GM20000 (cell line): Measurements from ENCODE around the gene TAS2R16.
"Not testable (repeated sequence)": the region's sequence is repeated elsewhere in the genome, so short reads cannot be mapped to it uniquely, and the experiment has no call there.

ENCODE experiments used
- DNase-seq: peaks from one replicate; pipeline ENCODE4 v3.0.0; 2012; ENCODE audit warnings: low spot score
- TF ChIP-seq, protein P1 (sequence below): IDR thresholded peaks from 2 replicates; pipeline ENCODE4 v1.5.1; 2012; ENCODE audit warnings: mild to moderate bottlenecking, control low read depth; ENCODE audit errors: extremely low read depth, missing control alignments

TAS2R16 gene

DNA sequence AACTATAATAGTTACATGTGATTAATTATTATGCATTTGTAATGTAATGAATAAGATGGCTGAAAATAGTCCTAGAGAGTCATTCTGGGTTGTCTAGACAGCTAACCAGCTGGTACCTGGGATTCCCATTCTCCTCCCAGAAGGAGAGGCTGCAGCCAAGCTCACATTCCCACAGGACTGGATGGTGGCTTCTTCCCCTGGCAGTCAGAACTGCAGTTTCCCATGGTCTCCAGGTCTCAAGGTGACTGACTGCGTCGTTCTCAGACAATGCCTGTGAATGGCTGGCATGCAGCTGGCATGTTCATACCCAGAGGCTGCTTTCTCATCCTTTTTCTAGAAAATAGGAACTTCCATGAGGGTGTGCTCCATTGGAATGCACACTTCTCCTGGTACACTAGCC is 21.3 kb downstream of the TAS2R16 start:
- TF ChIP-seq, protein P1, sequence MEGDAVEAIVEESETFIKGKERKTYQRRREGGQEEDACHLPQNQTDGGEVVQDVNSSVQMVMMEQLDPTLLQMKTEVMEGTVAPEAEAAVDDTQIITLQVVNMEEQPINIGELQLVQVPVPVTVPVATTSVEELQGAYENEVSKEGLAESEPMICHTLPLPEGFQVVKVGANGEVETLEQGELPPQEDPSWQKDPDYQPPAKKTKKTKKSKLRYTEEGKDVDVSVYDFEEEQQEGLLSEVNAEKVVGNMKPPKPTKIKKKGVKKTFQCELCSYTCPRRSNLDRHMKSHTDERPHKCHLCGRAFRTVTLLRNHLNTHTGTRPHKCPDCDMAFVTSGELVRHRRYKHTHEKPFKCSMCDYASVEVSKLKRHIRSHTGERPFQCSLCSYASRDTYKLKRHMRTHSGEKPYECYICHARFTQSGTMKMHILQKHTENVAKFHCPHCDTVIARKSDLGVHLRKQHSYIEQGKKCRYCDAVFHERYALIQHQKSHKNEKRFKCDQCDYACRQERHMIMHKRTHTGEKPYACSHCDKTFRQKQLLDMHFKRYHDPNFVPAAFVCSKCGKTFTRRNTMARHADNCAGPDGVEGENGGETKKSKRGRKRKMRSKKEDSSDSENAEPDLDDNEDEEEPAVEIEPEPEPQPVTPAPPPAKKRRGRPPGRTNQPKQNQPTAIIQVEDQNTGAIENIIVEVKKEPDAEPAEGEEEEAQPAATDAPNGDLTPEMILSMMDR: no peak
- DNase-seq: no peak

DNA sequence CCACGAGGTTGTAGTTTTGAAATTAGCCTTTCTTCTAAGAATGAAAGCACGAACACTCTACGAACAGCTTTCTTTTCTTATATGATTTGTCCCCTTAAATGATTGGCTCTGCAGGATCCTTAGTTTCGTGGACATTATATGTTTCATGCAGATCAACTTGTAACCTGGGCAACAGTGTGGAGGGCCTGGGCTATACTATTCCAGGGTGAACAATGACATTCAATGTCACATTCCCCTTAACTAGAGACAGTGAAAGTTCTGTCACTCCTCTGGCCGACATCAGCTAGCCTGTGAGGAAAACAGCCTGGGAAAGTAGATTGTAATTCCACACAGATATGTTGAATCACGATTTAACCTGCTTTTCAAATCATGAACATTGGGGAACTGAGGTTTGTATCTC is 23.4 kb downstream of the TAS2R16 start:
- TF ChIP-seq, protein P1: no peak

DNA sequence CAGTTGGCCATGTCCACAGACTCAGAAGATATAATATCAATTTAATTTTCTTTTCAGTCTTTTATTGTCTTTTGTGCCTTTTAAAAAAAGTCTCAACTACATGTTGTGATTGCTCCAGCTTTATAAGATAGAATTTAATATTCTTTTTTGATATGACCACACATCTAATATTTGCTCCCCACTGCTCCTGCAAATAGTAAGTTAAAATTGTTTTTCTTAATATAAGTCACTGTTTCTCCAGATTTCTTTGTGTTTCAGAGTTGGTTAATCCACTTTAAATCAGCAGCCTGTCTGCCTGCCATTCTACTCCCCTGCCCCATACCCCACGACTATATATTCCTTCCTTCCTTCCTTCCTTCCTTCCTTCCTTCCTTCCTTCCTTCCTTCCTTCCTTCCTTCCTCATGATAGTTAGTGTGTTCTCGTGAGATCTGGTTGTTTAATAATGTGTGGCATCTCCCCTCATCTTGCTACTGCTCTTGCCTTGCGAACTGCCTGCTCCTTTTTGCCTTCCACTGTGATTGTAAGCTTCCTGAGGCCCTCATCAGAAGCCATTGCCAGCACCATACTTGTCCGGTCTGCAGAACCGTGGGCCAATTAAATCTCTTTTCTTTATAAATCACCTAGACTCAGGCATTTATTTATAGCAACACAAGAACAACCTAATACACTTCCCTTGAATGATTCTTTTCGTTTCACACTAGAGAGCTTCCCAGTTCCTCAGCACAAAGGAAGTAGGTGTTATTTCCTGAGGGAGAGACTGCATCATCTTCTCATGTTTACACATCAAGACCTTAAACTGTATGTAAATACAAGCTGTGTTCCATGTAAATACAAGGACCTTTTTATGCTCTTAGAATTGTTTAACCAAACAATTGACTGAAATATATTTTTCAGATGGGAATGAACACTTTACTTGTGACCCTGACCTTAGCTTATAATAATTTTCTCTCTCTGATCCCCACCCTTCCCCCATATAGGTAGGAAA is 24.5 kb downstream of the TAS2R16 start:
- no peak for DNase-seq
- TF ChIP-seq, protein P1: no peak

More for the DNA sequence above, 23.4 kb downstream of the TAS2R16 start:
- DNase-seq: no peak

DNA sequence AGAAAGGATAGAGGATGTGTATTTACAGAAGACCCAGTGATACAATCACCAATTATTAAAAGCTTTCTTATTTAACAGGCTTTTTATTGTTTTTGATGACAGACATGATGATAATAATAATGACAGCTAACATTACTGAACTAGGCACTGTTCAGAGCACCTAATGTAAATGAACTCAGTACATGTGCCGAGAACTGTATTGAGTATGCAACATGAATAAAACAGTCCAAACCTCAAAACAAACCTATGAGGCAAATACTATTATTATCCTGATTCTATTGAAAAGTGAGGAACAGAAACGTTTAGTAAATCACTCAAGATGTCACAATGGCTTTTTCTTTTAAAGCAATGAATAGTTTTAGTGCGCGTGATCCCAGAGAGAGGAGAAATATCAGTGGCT is 27.1 kb downstream of the TAS2R16 start:
- DNase-seq: no peak
- TF ChIP-seq, protein P1: no peak

DNA sequence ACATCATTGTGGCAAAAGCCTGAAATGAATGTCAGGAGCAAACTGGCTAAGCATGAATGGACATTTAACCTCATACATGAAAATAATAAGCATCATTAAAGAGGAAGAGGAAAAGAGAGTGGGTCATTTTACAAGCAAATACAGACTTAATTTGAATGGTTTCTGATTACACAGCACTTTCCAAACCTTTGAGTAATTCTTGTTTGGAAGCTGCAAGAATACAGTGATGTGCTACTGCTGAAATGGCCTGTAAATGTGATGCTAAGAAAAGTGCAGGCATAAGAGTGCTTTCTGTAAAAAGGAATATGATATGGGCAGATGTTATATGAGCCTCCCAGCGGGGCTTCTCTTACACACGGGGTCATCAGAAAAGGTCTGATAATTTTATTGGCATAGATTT is 30.2 kb downstream of the TAS2R16 start:
- DNase-seq: no peak
- TF ChIP-seq, protein P1: no peak

GRCh38 chr7:122953678-122954077 is 41.8 kb downstream of the TAS2R16 start:
- DNase-seq: not testable (repeated sequence)

- DNase-seq: no peak
- TF ChIP-seq, protein P1: no peak
These were observed 44.5 kb downstream of the TAS2R16 start for GRCh38 chr7:122951006-122951405.

DNA sequence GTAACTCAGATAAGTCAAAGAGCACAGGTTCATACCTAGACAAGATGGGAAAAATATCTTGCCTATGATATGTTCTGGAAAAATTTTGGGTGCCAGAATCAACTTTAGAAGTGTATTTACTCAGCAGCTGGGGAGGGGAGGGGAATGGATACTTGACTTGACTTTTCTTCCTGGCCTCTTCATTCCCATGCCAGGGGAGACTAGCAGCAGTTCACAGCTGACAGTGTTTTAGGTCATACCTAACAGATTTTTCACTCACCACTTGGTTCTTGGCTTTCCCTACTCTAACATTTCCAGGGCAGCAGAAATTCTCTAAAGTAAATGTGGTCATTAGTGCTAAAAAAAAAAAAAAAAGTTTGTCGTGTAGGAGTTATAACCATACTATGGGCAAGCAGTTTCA is 46.3 kb downstream of the TAS2R16 start:
- DNase-seq: no peak
- TF ChIP-seq, protein P1: no peak
